ENCODE measurements around the gene NAA80.
"Not testable (repeated sequence)": the region's sequence is repeated elsewhere in the genome, so short reads cannot be mapped to it uniquely, and the experiment has no call there.

NAA80 gene

GRCh38 chr3:50314816-50315215, 15.6 kb upstream of the NAA80 start:
- ATAC-seq, result no peak
- TF ChIP-seq PPARA (CRISPR knock-in tag; IDR thresholded peaks at IDR 0.05; ENCODE audit: borderline replicate concordance) (no peak), ESRRG (CRISPR knock-in tag; IDR thresholded peaks at IDR 0.05) (no peak), RARB (CRISPR knock-in tag; IDR thresholded peaks at IDR 0.05) (no peak), ZNF70 (CRISPR knock-in tag; IDR thresholded peaks at IDR 0.05) (no peak), OSR1 (CRISPR knock-in tag; IDR thresholded peaks at IDR 0.05) (no peak), ZFP3 (CRISPR knock-in tag; IDR thresholded peaks at IDR 0.05) (no peak), ZNF8 (CRISPR knock-in tag; IDR thresholded peaks at IDR 0.05) (no peak), ZC3H10 (CRISPR knock-in tag; IDR thresholded peaks at IDR 0.05) (no peak)
- TF ChIP-seq, protein P1, sequence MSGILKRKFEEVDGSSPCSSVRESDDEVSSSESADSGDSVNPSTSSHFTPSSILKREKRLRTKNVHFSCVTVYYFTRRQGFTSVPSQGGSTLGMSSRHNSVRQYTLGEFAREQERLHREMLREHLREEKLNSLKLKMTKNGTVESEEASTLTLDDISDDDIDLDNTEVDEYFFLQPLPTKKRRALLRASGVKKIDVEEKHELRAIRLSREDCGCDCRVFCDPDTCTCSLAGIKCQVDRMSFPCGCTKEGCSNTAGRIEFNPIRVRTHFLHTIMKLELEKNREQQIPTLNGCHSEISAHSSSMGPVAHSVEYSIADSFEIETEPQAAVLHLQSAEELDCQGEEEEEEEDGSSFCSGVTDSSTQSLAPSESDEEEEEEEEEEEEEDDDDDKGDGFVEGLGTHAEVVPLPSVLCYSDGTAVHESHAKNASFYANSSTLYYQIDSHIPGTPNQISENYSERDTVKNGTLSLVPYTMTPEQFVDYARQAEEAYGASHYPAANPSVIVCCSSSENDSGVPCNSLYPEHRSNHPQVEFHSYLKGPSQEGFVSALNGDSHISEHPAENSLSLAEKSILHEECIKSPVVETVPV (CRISPR knock-in tag; IDR thresholded peaks at IDR 0.05), result no peak
- TF ChIP-seq, protein P2, sequence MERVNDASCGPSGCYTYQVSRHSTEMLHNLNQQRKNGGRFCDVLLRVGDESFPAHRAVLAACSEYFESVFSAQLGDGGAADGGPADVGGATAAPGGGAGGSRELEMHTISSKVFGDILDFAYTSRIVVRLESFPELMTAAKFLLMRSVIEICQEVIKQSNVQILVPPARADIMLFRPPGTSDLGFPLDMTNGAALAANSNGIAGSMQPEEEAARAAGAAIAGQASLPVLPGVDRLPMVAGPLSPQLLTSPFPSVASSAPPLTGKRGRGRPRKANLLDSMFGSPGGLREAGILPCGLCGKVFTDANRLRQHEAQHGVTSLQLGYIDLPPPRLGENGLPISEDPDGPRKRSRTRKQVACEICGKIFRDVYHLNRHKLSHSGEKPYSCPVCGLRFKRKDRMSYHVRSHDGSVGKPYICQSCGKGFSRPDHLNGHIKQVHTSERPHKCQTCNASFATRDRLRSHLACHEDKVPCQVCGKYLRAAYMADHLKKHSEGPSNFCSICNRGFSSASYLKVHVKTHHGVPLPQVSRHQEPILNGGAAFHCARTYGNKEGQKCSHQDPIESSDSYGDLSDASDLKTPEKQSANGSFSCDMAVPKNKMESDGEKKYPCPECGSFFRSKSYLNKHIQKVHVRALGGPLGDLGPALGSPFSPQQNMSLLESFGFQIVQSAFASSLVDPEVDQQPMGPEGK (CRISPR knock-in tag; IDR thresholded peaks at IDR 0.05; ENCODE audit: borderline replicate concordance), result no peak

DNA sequence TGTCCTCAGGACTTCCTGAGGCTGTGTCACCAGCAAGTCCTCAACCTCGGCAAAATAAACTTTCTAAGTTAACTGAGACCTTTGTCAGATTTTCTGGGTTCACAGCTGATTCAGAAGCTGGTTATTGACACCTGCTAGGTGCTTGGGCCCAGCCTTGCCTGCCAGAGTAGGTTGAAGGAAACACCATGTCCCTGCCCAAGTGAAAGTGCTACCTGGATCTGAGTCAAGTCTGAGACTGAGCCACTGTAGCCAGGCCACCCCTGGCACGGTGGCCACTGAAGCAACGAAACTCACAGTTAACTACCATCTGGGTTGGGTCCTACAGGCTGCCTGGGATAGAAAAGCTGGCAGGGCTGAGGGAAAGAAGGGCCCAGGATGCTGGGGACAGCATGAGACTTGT, 15.1 kb upstream of the NAA80 start:
- no peak for ATAC-seq
- no peak for TF ChIP-seq PPARA (CRISPR knock-in tag; IDR thresholded peaks at IDR 0.05; ENCODE audit: borderline replicate concordance)
- no peak for TF ChIP-seq GLIS3 (CRISPR knock-in tag; IDR thresholded peaks at IDR 0.05)
- no peak for TF ChIP-seq TOX (CRISPR knock-in tag; IDR thresholded peaks at IDR 0.05; ENCODE audit: borderline replicate concordance)
- no peak for TF ChIP-seq ARNTL (CRISPR knock-in tag; IDR thresholded peaks at IDR 0.05; ENCODE audit: borderline replicate concordance, low read depth)
- no peak for TF ChIP-seq ZC3H10 (CRISPR knock-in tag; IDR thresholded peaks at IDR 0.05)
- TF ChIP-seq ZNF8 (CRISPR knock-in tag; IDR thresholded peaks at IDR 0.05), result no peak
- no peak for TF ChIP-seq SNAI2 (CRISPR knock-in tag; IDR thresholded peaks at IDR 0.05)
- no peak for TF ChIP-seq RARB (CRISPR knock-in tag; IDR thresholded peaks at IDR 0.05)
- TF ChIP-seq, protein P1 (CRISPR knock-in tag; IDR thresholded peaks at IDR 0.05), result no peak
- no peak for TF ChIP-seq CSDC2 (CRISPR knock-in tag; IDR thresholded peaks at IDR 0.05)
- TF ChIP-seq, protein P3, sequence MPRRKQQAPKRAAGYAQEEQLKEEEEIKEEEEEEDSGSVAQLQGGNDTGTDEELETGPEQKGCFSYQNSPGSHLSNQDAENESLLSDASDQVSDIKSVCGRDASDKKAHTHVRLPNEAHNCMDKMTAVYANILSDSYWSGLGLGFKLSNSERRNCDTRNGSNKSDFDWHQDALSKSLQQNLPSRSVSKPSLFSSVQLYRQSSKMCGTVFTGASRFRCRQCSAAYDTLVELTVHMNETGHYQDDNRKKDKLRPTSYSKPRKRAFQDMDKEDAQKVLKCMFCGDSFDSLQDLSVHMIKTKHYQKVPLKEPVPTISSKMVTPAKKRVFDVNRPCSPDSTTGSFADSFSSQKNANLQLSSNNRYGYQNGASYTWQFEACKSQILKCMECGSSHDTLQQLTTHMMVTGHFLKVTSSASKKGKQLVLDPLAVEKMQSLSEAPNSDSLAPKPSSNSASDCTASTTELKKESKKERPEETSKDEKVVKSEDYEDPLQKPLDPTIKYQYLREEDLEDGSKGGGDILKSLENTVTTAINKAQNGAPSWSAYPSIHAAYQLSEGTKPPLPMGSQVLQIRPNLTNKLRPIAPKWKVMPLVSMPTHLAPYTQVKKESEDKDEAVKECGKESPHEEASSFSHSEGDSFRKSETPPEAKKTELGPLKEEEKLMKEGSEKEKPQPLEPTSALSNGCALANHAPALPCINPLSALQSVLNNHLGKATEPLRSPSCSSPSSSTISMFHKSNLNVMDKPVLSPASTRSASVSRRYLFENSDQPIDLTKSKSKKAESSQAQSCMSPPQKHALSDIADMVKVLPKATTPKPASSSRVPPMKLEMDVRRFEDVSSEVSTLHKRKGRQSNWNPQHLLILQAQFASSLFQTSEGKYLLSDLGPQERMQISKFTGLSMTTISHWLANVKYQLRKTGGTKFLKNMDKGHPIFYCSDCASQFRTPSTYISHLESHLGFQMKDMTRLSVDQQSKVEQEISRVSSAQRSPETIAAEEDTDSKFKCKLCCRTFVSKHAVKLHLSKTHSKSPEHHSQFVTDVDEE (CRISPR knock-in tag; IDR thresholded peaks at IDR 0.05), result no peak
- TF ChIP-seq, protein P2 (CRISPR knock-in tag; IDR thresholded peaks at IDR 0.05; ENCODE audit: borderline replicate concordance), result no peak
- no peak for TF ChIP-seq TCF4 (CRISPR knock-in tag; IDR thresholded peaks at IDR 0.05; ENCODE audit: borderline replicate concordance)
- TF ChIP-seq ZNF565 (CRISPR knock-in tag; conservative IDR thresholded peaks at IDR 0.05; ENCODE audit: low read depth), result no peak
- TF ChIP-seq ISL1 (CRISPR knock-in tag; IDR thresholded peaks at IDR 0.05), result no peak
- TF ChIP-seq ZFP30 (CRISPR knock-in tag; IDR thresholded peaks at IDR 0.05), result no peak
- no peak for TF ChIP-seq ESRRG (CRISPR knock-in tag; IDR thresholded peaks at IDR 0.05)
- TF ChIP-seq OSR1 (CRISPR knock-in tag; IDR thresholded peaks at IDR 0.05), result no peak

DNA sequence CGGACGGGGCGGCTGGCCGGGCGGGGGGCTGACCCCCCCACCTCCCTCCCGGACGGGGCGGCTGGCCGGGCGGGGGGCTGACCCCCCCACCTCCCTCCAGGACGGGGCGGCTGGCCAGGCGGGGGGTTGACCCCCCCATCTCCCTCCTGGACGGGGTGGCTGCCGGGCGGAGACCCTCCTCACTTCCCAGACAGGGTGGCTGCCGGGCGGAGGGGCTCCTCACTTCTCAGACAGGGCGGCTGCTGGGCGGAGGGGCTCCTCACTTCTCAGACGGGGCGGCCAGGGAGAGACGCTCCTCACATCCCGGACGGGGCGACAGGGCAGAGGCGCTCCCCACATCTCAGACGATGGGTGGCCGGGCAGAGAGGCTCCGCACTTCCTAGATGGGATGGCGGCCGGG, 12.8 kb upstream of the NAA80 start:
- not testable (repeated sequence) for ATAC-seq

Data from SK-N-SH treated with all-trans-retinoic acid at 6 μM for 48 hours (cell line).